Fibroblast of skin of scalp (primary cell): ENCODE measurements around the gene KIAA1586.
"Not testable (repeated sequence)": the region's sequence is repeated elsewhere in the genome, so short reads cannot be mapped to it uniquely, and the experiment has no call there.

Experiments used
- DNase-seq: peaks from one replicate; pipeline ENCODE4 v3.0.0-alpha.2; 2013

The KIAA1586 gene

GRCh38 chr6:57047859-57048258 is 1.4 kb downstream of the KIAA1586 start:
- not testable (repeated sequence) for DNase-seq

- DNase-seq: no peak
These were observed 2.1 kb downstream of the KIAA1586 start for GRCh38 chr6:57048577-57048976.

- DNase-seq: no peak
These were observed 17.4 kb downstream of the KIAA1586 start for GRCh38 chr6:57063847-57064246.

GRCh38 chr6:57064809-57065208 is 18.3 kb downstream of the KIAA1586 start:
- DNase-seq: peak; percentile 27

GRCh38 chr6:57068061-57068460 is 21.6 kb downstream of the KIAA1586 start:
- peak; percentile 51 for DNase-seq

GRCh38 chr6:57069228-57069627 is 22.7 kb downstream of the KIAA1586 start:
- no peak for DNase-seq

- no peak for DNase-seq
These were observed 23.4 kb downstream of the KIAA1586 start for GRCh38 chr6:57069920-57070331.

- no peak for DNase-seq
These were observed 25.6 kb downstream of the KIAA1586 start for GRCh38 chr6:57072108-57072507.

GRCh38 chr6:57074383-57074782 is 27.9 kb downstream of the KIAA1586 start:
- DNase-seq: no peak

- DNase-seq: no peak
These were observed 28.6 kb downstream of the KIAA1586 start for GRCh38 chr6:57075092-57075491.

- DNase-seq: no peak
These were observed 32.2 kb downstream of the KIAA1586 start for GRCh38 chr6:57078531-57079207.

- no peak for DNase-seq
These were observed 39.0 kb downstream of the KIAA1586 start for GRCh38 chr6:57085471-57085870.

- DNase-seq: no peak
These were observed 40.4 kb downstream of the KIAA1586 start for GRCh38 chr6:57086843-57087242.

- peak; percentile 24 for DNase-seq
These were observed 41.4 kb downstream of the KIAA1586 start for GRCh38 chr6:57087916-57088315.

GRCh38 chr6:57089265-57089664 is 42.8 kb downstream of the KIAA1586 start:
- no peak for DNase-seq

GRCh38 chr6:57089687-57090457 is 43.4 kb downstream of the KIAA1586 start, which contains the start of gene ZNF451:
Gene ZNF451 (plus strand): TSS chr6:57090188. CDS start chr6:57090254, 66 bp downstream.
- peak; percentile 97 for DNase-seq

GRCh38 chr6:57090458-57091067 is 44.1 kb downstream of the KIAA1586 start:
- not testable (repeated sequence) for DNase-seq

GRCh38 chr6:57091375-57091774 is 44.9 kb downstream of the KIAA1586 start:
- DNase-seq: not testable (repeated sequence)

GRCh38 chr6:57094689-57095088 is 48.2 kb downstream of the KIAA1586 start:
- no peak for DNase-seq

- no peak for DNase-seq
These were observed 51.1 kb downstream of the KIAA1586 start for GRCh38 chr6:57097596-57097995.

- DNase-seq: peak; percentile 29
These were observed 56.5 kb downstream of the KIAA1586 start for GRCh38 chr6:57102976-57103375.

- DNase-seq: no peak
These were observed 57.8 kb downstream of the KIAA1586 start for GRCh38 chr6:57104336-57104735.
